ENCODE results near the gene PRKCH.

Gene PRKCH

DNA sequence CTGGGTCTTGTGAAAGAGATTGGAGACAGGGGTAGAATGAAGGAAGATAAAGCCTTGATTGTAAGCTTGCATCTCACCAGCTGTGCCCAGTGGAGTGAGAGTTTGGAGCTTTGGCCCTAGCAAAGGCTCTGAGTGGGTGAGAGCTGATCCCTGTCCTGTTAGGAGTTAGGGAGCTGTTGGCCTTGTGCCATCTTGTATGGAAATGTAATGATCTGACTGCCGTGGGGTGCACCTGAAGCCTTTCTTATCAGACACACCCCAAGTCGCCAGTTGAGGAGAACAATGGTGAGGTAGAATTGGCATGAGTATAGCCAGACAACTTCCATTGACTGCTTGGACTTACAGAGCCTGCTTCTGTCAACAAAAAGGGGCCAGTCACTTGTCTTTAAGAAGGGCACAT lies 130.1 kb downstream of the PRKCH start:
- H3K4me1 ChIP-seq (ENCODE audit: control insufficient read depth in 1 of 2, insufficient read depth in 2 of 2, low read length in 2 of 2), result no peaks in the 10 kb centered on the region
- no peak overlapping the region for H3K4me3 ChIP-seq (ENCODE audit: low read depth in 1 of 2, low read length in 2 of 2)

GRCh38 chr14:61451891-61452400 lies 130.6 kb downstream of the PRKCH start:
- H3K4me1 ChIP-seq (ENCODE audit: control insufficient read depth in 1 of 2, insufficient read depth in 2 of 2, low read length in 2 of 2), result no peaks in the 10 kb centered on the region
- no peaks in the 10 kb centered on the region for H3K36me3 ChIP-seq (ENCODE audit: control insufficient read depth in 1 of 2, insufficient read depth in 2 of 2, low read length in 2 of 2)
- no peaks in the 10 kb centered on the region for H3K9me3 ChIP-seq (ENCODE audit: control insufficient read depth in 1 of 2, low read length in 2 of 2)
- no peaks in the 10 kb centered on the region for H3K27me3 ChIP-seq (ENCODE audit: low read depth, low read length)
- no peak overlapping the region for H3K27ac ChIP-seq (ENCODE audit: low read length)
- no peak overlapping the region for H3K4me3 ChIP-seq (ENCODE audit: low read depth in 1 of 2, low read length in 2 of 2)

More for the DNA sequence above, 130.1 kb downstream of the PRKCH start:
- Histone ChIP-seq H3K9me3 (ENCODE audit: control insufficient read depth in 1 of 2, low read length in 2 of 2) (no peaks in the 10 kb centered on the region), H3K27me3 (ENCODE audit: low read depth, low read length) (no peaks in the 10 kb centered on the region), H3K36me3 (ENCODE audit: control insufficient read depth in 1 of 2, insufficient read depth in 2 of 2, low read length in 2 of 2) (no peaks in the 10 kb centered on the region), H3K27ac (ENCODE audit: low read length) (no peak overlapping the region)

GRCh38 chr14:61452452-61452851 lies 131.1 kb downstream of the PRKCH start:
- H3K27ac ChIP-seq (ENCODE audit: low read length), result no peak overlapping the region
- no peak overlapping the region for H3K4me3 ChIP-seq (ENCODE audit: low read depth in 1 of 2, low read length in 2 of 2)
- H3K36me3 ChIP-seq (ENCODE audit: control insufficient read depth in 1 of 2, insufficient read depth in 2 of 2, low read length in 2 of 2), result no peaks in the 10 kb centered on the region

GRCh38 chr14:61453103-61453767 lies 131.9 kb downstream of the PRKCH start:
- no peaks in the 10 kb centered on the region for H3K4me1 ChIP-seq (ENCODE audit: control insufficient read depth in 1 of 2, insufficient read depth in 2 of 2, low read length in 2 of 2)
- no peak overlapping the region for H3K4me3 ChIP-seq (ENCODE audit: low read depth in 1 of 2, low read length in 2 of 2)
- H3K36me3 ChIP-seq (ENCODE audit: control insufficient read depth in 1 of 2, insufficient read depth in 2 of 2, low read length in 2 of 2), result no peaks in the 10 kb centered on the region
- no peak overlapping the region for H3K27ac ChIP-seq (ENCODE audit: low read length)
- H3K27me3 ChIP-seq (ENCODE audit: low read depth, low read length), result no peaks in the 10 kb centered on the region
- no peaks in the 10 kb centered on the region for H3K9me3 ChIP-seq (ENCODE audit: control insufficient read depth in 1 of 2, low read length in 2 of 2)

More at GRCh38 chr14:61452452-61452851, 131.1 kb downstream of the PRKCH start:
- Histone ChIP-seq H3K9me3 (ENCODE audit: control insufficient read depth in 1 of 2, low read length in 2 of 2) (no peaks in the 10 kb centered on the region), H3K27me3 (ENCODE audit: low read depth, low read length) (no peaks in the 10 kb centered on the region), H3K4me1 (ENCODE audit: control insufficient read depth in 1 of 2, insufficient read depth in 2 of 2, low read length in 2 of 2) (no peaks in the 10 kb centered on the region)

DNA sequence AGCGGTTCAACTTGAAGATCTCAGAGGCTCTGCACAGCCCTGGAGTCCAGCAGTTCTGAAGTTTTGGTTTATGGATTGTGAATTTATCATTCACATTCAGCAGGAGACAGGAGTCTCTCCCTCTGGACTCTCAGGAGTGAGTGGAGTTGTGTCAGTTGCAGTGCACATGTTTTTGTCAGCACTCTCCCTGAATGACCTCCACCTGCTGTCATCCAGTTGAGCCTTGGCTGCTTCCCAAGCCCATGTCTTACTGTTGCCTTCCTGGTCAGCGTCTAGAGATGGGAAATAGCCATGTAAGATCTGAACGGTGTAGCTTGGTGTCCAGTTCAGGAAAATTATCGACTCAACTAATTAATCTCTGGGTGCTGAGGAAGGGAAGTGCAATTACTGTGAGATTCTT lies 133.2 kb downstream of the PRKCH start:
- no peak overlapping the region for H3K27ac ChIP-seq (ENCODE audit: low read length)

DNA sequence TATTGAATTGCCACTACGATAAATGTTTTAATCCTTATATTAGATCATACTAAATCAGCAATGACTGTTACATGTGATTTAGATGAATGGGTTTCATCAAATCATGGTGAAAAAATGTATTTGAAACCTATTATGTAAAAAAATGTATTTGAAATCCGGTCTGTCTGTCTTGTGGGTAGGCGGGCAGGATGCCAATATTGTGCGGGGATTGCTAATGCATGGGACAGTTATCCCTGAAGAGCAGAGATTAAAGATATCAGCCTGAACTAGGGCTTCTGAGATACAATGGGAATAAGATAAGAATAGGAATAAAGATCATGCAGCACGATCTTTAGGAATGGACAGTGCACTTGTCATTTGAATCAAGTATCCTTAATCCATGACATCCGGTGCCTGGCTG lies 134.0 kb downstream of the PRKCH start:
- Histone ChIP-seq H3K4me3 (ENCODE audit: low read depth in 1 of 2, low read length in 2 of 2) (no peak overlapping the region), H3K4me1 (ENCODE audit: control insufficient read depth in 1 of 2, insufficient read depth in 2 of 2, low read length in 2 of 2) (no peaks in the 10 kb centered on the region), H3K27ac (ENCODE audit: low read length) (no peak overlapping the region), H3K9me3 (ENCODE audit: control insufficient read depth in 1 of 2, low read length in 2 of 2) (no peaks in the 10 kb centered on the region), H3K27me3 (ENCODE audit: low read depth, low read length) (no peaks in the 10 kb centered on the region), H3K36me3 (ENCODE audit: control insufficient read depth in 1 of 2, insufficient read depth in 2 of 2, low read length in 2 of 2) (no peaks in the 10 kb centered on the region)

More for the DNA sequence above, 133.2 kb downstream of the PRKCH start:
- H3K36me3 ChIP-seq (ENCODE audit: control insufficient read depth in 1 of 2, insufficient read depth in 2 of 2, low read length in 2 of 2), result no peaks in the 10 kb centered on the region
- H3K4me3 ChIP-seq (ENCODE audit: low read depth in 1 of 2, low read length in 2 of 2), result no peak overlapping the region
- H3K9me3 ChIP-seq (ENCODE audit: control insufficient read depth in 1 of 2, low read length in 2 of 2), result no peaks in the 10 kb centered on the region
- H3K27me3 ChIP-seq (ENCODE audit: low read depth, low read length), result no peaks in the 10 kb centered on the region
- H3K4me1 ChIP-seq (ENCODE audit: control insufficient read depth in 1 of 2, insufficient read depth in 2 of 2, low read length in 2 of 2), result no peaks in the 10 kb centered on the region

- Histone ChIP-seq H3K9me3 (ENCODE audit: control insufficient read depth in 1 of 2, low read length in 2 of 2) (no peaks in the 10 kb centered on the region), H3K27ac (ENCODE audit: low read length) (no peak overlapping the region), H3K27me3 (ENCODE audit: low read depth, low read length) (no peaks in the 10 kb centered on the region), H3K4me1 (ENCODE audit: control insufficient read depth in 1 of 2, insufficient read depth in 2 of 2, low read length in 2 of 2) (no peaks in the 10 kb centered on the region), H3K36me3 (ENCODE audit: control insufficient read depth in 1 of 2, insufficient read depth in 2 of 2, low read length in 2 of 2) (no peaks in the 10 kb centered on the region), H3K4me3 (ENCODE audit: low read depth in 1 of 2, low read length in 2 of 2) (no peak overlapping the region)
These were observed 135.3 kb downstream of the PRKCH start for GRCh38 chr14:61456720-61457119.

DNA sequence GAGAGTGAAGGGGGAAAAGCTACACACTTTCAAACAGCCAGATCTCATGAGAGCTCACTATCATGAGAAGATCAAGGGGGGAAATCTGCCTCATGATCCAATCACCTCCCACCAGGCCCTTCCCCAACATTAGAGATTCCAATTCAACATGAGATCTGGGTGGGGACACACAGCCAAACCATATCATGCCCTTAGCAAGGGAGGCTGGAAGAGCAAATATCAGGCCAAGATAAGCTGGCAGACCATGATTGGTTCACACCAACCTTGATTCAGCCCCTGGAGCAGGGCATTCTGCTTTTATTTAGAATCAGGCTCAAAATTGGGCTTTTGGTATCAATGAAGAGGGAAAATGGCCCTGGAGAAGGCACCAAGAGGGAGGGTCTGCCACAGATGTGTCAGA lies 137.4 kb downstream of the PRKCH start:
- H3K36me3 ChIP-seq (ENCODE audit: control insufficient read depth in 1 of 2, insufficient read depth in 2 of 2, low read length in 2 of 2), result no peaks in the 10 kb centered on the region
- H3K9me3 ChIP-seq (ENCODE audit: control insufficient read depth in 1 of 2, low read length in 2 of 2), result no peaks in the 10 kb centered on the region
- no peaks in the 10 kb centered on the region for H3K4me1 ChIP-seq (ENCODE audit: control insufficient read depth in 1 of 2, insufficient read depth in 2 of 2, low read length in 2 of 2)
- no peaks in the 10 kb centered on the region for H3K27me3 ChIP-seq (ENCODE audit: low read depth, low read length)
- no peak overlapping the region for H3K27ac ChIP-seq (ENCODE audit: low read length)
- H3K4me3 ChIP-seq (ENCODE audit: low read depth in 1 of 2, low read length in 2 of 2), result no peak overlapping the region

- no peaks in the 10 kb centered on the region for H3K36me3 ChIP-seq (ENCODE audit: control insufficient read depth in 1 of 2, insufficient read depth in 2 of 2, low read length in 2 of 2)
- H3K4me1 ChIP-seq (ENCODE audit: control insufficient read depth in 1 of 2, insufficient read depth in 2 of 2, low read length in 2 of 2), result no peaks in the 10 kb centered on the region
- no peak overlapping the region for H3K27ac ChIP-seq (ENCODE audit: low read length)
- no peaks in the 10 kb centered on the region for H3K27me3 ChIP-seq (ENCODE audit: low read depth, low read length)
- H3K4me3 ChIP-seq (ENCODE audit: low read depth in 1 of 2, low read length in 2 of 2), result no peak overlapping the region
- H3K9me3 ChIP-seq (ENCODE audit: control insufficient read depth in 1 of 2, low read length in 2 of 2), result no peaks in the 10 kb centered on the region
These were observed 137.8 kb downstream of the PRKCH start for GRCh38 chr14:61459229-61459628.

DNA sequence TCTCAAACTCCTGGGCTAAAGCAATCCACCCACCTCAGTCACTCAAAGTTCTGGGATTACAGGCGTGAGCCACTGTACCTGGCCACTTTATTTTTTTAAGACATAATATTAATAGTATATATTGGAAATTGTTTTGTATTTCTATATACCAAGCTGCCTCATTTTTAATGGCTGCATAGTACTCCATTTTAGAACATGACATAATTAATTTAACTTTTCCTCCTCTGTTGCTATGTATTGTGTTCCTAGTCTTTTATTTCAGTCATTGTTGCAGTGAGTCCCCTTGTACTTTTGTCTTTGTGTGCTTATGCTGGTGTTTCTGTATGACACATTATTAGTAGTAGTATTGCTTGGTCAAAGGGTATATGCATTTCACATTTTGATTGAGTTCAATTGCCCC lies 138.7 kb downstream of the PRKCH start:
- Histone ChIP-seq H3K9me3 (ENCODE audit: control insufficient read depth in 1 of 2, low read length in 2 of 2) (no peaks in the 10 kb centered on the region), H3K27ac (ENCODE audit: low read length) (no peak overlapping the region), H3K4me1 (ENCODE audit: control insufficient read depth in 1 of 2, insufficient read depth in 2 of 2, low read length in 2 of 2) (no peaks in the 10 kb centered on the region), H3K27me3 (ENCODE audit: low read depth, low read length) (no peaks in the 10 kb centered on the region), H3K36me3 (ENCODE audit: control insufficient read depth in 1 of 2, insufficient read depth in 2 of 2, low read length in 2 of 2) (no peaks in the 10 kb centered on the region), H3K4me3 (ENCODE audit: low read depth in 1 of 2, low read length in 2 of 2) (no peak overlapping the region)

- H3K4me1 ChIP-seq (ENCODE audit: control insufficient read depth in 1 of 2, insufficient read depth in 2 of 2, low read length in 2 of 2), result no peaks in the 10 kb centered on the region
- no peaks in the 10 kb centered on the region for H3K27me3 ChIP-seq (ENCODE audit: low read depth, low read length)
- H3K9me3 ChIP-seq (ENCODE audit: control insufficient read depth in 1 of 2, low read length in 2 of 2), result no peaks in the 10 kb centered on the region
- H3K4me3 ChIP-seq (ENCODE audit: low read depth in 1 of 2, low read length in 2 of 2), result no peak overlapping the region
- H3K36me3 ChIP-seq (ENCODE audit: control insufficient read depth in 1 of 2, insufficient read depth in 2 of 2, low read length in 2 of 2), result no peaks in the 10 kb centered on the region
- H3K27ac ChIP-seq (ENCODE audit: low read length), result no peak overlapping the region
These were observed 139.6 kb downstream of the PRKCH start for GRCh38 chr14:61460718-61461611.

Measured in muscle layer of duodenum (tissue), 2 donors.